Fibroblast of skin of left quadriceps (primary cell): ENCODE results near the gene POPDC3.
A peak's percentile ranks its signal among the peaks of the same experiment; 100 is the strongest.
"Not testable (repeated sequence)": the region's sequence is repeated elsewhere in the genome, so short reads cannot be mapped to it uniquely, and the experiment has no call there.

ENCODE experiments used
- DNase-seq, 2 experiments: peaks; one replicate each; pipeline ENCODE4 v3.0.0-alpha.2; 2013; ENCODE audit warnings: low read depth in 2 of 2

POPDC3 gene

GRCh38 chr6:105179244-105180065 lies at the start of gene POPDC3:
Gene POPDC3 (minus strand): TSS chr6:105180014. CDS start chr6:105161909, 18,105 bp downstream.
- DNase-seq: no peak

GRCh38 chr6:105227295-105227767 lies 47.5 kb upstream of the POPDC3 start:
- no peak for DNase-seq

GRCh38 chr6:105226598-105227294 lies 46.9 kb upstream of the POPDC3 start:
- no peak for DNase-seq

DNA sequence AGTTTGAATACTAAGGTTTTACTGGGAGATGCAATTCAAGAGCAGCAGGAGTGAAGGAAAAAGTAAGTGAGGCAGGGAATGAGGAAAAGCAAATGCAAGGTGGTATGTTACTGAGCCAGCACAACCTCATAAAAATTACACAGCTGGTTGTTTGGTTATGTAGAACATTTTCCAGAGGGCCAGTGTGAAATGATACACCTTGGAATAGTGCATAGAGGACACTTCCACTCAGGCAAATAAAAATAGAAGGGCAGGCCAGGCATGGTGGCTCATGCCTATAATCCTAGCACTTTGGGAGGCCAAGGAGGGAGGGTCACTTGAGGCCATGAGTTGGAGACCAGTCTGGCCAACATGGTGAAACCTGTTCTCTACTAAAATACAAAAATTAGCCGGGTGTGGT lies 43.4 kb upstream of the POPDC3 start:
- DNase-seq: no peak

- not testable (repeated sequence) for DNase-seq
Observed at GRCh38 chr6:105221219-105221618, 41.4 kb upstream of the POPDC3 start.

GRCh38 chr6:105220186-105220585 lies 40.4 kb upstream of the POPDC3 start:
- DNase-seq: no peak

DNA sequence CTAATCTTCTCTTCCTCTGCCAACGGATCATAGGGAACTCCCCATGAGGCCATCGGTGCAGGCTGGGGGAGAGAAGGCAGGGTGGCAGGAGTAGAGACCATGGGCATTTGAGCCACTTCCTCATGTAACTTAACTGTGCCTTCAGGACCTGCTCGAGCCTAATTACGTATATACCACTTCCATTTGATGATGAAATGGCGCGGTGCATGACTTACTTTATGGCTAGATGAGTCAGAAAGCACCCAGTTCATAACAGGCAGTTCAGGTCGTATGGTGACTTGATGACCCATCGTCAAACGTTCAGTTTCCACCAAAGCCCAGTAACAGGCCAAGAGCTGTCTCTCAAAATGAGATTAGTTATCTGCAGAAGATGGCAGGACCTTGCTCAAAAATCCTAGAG lies 39.4 kb upstream of the POPDC3 start:
- DNase-seq: not testable (repeated sequence)

DNA sequence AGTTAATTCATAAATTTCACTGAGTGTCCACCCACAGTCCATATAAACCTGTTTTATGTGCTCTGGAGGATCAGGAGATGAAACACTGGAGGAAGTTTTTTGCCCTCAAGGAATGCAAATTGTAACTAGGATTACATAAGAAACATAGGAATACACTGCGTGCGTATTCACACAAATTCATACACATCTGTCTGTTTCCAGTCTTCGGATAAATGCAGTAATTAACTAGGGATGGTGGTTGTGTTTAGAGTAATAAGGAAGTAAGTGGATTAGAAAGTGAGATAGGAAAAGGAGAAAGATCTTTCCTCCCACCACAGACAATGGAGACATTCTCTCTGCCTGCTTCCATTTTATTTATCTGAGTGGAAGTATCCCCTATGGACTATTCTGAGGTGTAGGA lies 35.7 kb upstream of the POPDC3 start:
- DNase-seq: no peak

DNA sequence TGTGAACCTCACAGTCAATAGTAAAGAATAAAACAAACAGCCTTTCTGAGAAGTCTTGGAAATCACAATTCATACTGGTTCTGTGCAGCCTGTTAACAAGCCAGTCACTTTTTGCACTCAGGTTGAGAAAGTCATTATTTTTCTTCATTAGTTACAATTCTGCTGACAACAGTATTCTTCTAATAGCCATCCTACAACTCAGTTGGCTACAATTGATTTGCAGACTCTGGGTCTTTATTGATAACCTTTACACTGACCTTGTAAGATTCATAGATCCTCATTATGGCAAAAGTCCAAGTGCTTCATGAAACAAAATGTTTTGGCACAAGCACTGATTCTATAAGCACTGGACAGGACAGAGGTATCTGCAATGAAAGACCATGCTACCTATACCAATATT lies 34.9 kb upstream of the POPDC3 start:
- DNase-seq: no peak

- DNase-seq: no peak
Observed at GRCh38 chr6:105213272-105213671, 33.5 kb upstream of the POPDC3 start.

DNA sequence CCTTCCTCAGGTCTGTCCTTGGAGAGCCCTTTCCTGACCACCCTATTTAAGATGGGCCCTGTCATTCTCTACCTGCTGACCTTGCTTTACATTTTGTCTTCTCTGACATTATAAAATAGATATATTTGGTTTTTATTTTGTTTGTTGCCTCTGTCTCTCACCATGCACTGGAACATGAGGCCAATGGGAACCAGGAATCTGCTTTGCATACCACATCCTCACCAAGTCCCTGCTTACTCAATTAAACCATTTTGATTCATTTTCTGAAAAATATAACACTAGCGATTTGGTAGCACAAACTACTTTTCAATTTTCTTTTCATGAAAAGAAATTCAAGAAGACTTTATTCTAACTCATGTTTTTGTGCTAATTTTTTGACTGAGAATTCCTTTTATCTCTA lies 32.8 kb upstream of the POPDC3 start:
- DNase-seq: no peak

GRCh38 chr6:105211831-105212230 lies 32.0 kb upstream of the POPDC3 start:
- DNase-seq: no peak

DNA sequence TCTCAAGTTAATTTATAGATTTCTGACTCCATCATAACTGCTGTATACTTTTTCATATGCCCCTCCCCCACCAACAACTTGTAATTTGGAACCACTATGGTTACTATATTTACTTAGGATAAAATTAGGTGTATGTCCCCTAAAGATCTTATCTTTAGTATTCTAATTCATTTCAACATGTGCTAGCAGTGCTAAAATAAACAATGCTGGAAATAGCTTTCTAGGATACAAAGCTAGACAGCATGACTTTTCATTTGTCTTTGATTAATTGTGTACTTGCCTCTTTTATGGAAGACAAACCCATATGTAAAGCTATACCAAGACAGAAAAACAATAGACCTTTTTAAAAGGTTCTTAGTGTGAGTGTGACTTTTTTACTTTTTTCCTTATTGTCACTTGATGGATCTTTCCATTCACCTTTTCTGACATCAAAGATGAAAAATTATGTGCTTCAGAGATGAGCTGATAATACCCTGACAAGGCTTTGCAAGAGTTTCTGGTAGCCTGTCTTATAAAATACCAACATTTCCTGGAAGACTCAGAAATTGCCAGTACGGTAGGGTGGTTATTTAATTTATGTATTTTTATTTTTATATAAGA lies 31.2 kb upstream of the POPDC3 start:
- no peak for DNase-seq

DNA sequence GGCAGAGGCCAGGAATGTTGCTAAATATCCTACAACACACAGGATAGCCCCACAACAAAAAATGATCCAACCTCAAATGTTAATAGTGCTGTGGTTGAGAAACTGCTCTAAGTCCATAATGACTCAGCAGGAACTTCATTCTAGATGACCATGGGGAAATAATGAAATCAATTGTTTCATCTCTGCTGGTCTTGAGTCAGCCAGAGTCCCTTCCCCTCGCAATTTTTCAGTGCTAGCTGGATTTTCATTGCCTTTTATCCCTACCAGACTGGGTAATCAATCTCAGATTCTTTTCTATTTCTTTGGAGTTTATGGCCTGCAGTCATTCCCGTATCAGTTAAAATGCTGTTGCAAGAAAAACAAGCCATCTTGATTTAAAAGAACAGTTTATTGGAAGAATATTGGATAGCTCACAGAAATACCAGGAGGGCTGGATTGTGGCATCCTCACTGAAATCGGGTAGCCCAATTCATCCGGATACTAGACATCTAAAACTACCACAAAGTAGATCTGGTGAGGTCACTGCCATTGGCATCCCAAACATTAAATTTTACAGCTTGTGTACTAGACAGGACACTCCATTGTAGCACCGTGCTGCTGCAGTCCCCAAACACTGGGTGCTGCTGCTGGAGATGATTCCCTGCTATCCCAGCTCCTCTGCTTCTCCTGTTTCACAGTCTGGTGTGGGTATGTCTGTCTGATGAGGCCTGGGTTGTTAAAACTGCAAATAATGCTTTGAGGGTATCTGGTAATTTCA lies 30.3 kb upstream of the POPDC3 start:
- peak; percentile 64 to 68 for DNase-seq

GRCh38 chr6:105207524-105208269 lies 27.9 kb upstream of the POPDC3 start:
- no peak for DNase-seq

- no peak for DNase-seq
Observed at GRCh38 chr6:105204768-105205167, 25.0 kb upstream of the POPDC3 start.

DNA sequence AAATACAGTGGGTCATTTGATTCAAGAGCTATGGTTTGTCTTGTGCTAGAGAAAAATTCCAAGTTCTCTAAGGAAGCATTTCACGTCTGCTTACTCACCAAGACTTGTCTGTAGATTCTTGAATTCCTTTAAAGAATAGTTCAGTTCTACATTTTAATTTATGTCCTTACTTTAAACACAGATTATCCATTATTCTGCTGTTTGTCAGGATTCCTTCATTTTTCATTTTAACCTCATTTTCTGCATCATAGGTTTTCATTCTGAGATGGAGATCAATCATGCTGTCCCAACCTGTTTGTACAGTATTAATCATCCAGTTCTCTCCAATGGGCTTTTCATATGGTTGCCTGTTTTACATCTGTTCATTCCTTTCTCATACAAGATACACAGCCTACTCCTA lies 24.5 kb upstream of the POPDC3 start:
- DNase-seq: peak; percentile 67 to 75

DNA sequence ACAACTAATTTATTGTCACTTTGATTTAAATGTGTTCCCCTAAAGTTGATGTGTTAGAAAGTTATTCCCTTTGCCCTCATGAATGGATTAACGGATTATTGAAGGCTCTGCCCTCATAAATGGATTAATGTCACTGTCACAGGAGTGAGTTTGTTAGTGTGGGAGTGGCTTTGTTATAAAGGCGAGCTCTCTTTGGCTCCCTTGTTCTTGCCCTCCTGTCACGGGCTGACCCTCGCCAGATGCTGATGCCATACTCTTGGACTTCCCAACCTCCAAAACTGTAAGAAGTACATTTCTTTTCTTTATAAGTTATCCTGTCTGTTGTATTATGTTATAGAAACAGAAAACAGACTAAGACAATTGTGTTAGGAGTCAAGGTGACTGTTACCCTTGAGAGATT lies 22.7 kb upstream of the POPDC3 start:
- no peak for DNase-seq

DNA sequence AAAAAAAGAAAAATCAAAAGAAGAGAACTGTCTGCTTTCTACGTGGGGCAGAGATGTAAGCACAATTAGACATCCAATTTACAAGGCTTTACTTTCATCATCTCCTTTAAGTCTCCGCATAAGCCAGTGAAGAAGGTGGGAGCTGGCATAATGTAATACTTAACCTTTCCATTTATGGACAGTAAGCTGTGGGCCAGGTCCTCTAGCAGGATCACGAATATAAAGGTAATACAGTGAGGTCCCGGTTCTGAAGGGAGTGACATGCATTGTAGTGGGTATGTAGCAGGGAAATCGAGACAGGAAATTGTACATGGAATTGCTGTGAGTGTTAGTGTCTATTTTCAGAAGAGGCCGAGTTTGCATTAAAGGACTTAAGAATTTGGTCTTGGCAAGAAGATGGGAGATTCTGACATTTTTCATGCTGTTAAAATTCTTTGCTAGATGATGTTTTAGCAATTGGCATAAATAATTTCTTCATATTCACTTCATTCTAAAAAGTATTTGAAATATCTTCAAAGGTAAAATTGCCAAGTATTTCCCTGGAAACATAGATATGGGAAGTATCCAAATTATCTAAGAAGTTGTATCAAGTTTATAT lies 20.4 kb upstream of the POPDC3 start:
- DNase-seq: no peak

DNA sequence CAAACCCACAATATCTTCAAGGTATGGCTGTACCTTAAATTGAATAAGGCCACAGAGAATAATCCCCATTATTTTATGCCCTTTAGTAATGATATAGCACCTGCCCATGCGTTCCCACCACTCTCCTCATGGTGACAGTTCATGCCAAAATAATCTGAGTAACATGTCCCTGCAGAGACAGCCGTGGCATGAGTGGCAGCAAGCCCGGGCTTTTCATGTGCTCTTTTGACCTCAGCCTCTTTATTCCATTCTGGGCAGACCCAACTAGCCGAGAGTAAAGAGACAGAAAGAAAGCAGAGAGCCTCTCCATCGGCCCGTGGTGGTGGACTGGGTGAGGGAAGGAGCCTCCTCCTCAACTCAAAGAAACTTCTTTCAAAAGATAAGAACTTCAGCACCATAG lies 19.9 kb upstream of the POPDC3 start:
- no peak for DNase-seq

- DNase-seq: no peak
Observed at GRCh38 chr6:105196076-105196475, 16.3 kb upstream of the POPDC3 start.
